Activated CD4-positive, CD25-positive, alpha-beta regulatory T cell treated with anti-CD3 and anti-CD28 coated beads, Interleukin-2, amount 50 U/mL, for 72 hours (primary cell): ENCODE measurements around the gene MCF2L.
"Not testable (repeated sequence)": the region's sequence is repeated elsewhere in the genome, so short reads cannot be mapped to it uniquely, and the experiment has no call there.

Experiments used
- DNase-seq: peaks from one replicate; pipeline ENCODE4 v3.0.0; 2021

The MCF2L gene

DNA sequence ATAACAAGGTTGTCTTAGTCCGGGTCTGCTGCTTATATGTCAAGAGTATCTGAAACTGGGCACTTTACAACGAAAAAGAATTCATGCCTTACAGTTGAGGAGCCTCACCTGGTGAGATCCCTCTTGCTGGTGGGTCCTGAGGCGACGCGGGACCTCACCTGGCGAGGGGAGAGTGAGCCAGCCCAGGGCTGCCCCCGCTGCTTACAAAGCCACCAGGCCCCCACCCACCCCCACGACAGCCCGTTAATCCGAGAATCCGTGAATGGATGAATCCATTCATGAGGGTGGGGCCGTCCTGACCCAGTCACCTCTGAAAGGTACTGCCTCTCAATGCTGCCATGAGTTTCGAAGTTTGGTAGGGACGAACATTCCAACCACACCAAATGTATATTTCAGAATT is 82.6 kb downstream of the MCF2L start:
- DNase-seq: no peak

DNA sequence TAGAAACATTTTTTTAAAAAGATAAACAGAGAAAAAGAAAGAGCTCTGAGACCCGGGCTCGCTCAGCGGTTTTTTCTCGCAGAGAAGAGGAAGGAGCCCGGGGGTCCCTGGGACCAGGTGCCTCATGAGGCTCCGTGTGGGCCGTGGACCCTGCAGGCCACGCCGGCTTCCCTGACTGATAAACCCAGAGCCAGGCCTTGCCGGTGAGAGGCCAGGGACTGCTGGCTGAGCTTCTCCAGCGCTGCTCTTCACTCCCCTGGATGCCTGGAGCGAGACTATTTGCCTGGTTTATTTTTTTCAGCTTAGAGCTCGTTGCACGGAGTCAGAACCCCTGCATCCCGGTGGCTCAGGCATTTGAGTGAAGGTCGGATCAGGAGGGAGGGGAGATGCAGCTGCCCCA is 83.2 kb downstream of the MCF2L start:
- DNase-seq: no peak

DNA sequence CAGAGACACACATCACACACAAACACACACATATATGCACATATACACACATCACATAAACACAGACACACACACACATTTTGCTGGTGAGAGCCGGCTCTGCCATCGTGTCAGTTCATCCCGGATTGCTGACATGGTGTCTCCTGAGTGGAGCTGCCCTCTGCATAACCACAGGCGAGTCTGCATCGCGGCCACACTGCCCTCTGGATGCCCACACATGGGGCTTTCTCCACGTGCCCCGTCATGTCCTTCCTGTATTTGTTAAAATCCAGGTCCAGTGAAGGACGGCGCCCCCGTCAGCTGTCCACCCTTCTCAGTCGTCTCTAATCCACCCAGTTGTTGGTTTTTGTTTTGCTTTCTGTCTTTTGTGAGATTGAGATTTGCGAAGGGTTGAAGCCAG is 84.0 kb downstream of the MCF2L start:
- no peak for DNase-seq

DNA sequence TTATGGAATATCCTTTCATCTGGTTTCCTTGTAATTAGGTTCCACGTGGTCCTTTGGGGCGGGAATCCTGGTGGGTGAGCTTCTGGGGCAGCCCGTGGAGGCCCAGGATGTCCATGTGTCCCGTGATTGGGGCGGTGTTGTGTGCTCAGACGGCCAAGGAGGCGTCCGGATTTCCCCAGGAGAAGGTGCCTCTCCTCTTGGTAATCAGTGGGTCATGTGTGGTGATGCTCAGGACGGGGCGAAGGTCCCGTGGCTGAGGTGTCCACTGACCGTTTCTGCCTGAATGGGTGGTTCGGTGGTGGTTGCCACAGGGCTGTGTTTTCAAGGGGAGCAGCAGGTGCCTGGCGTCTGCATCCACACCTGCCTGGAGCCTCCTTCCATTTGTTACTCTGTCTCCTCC is 84.4 kb downstream of the MCF2L start:
- DNase-seq: no peak

DNA sequence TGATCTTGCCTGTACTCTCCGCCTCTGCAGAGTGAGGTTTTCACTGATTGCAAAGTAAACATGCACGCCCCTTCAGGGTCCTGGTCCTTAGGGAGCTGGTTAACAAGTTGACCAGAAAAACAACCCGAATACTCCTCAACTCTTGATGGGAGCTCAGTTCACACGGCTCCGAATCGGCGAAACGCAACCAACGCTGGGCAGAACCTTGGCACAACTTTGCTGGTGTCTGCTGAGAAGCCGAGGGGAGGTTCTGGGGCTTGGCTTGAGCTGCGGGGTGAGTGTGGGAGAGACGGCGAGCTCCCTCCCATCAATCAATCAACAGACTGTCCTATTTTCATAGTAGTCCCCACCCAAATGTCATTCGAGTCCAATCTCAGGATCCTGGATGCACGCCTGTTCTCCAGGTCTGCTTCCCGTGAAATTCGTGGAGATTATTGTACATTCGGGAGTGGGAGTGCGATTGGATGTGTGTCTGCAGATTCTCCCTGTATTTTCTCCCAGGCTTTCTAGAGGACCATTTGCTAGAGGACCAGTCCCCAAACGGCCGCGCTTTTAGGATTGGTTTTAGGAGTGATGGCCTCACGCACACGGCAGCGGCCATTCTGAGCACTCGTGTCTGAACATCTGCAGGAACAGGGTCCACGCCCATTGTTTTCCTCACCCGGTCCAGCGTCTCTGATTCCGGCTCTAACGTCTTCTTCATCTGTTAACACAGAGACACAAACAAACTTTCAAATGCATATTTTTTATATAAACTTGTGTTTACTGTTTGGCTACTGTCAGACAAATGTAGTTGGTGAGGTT is 85.0 kb downstream of the MCF2L start:
- DNase-seq: no peak

DNA sequence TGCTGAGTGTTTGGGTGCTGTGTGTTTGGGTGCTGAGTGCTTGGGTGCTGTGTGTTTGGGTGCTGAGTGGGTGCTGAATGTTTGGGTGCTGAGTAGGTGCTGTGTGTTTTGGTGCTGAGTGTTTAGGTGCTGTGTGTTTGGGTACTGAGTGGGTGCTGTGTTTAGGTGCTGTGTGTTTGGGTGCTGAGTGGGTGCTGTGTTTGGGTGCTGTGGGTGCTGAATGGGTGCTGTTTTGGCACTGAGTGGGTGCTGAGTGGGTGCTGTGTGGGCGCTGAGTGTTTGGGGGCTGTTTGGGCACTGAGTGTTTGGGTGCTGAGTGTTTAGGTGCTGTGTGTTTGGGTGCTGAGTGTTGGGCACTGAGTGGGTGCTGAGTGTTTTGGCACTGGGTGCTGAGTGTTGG is 88.1 kb downstream of the MCF2L start:
- no peak for DNase-seq

DNA sequence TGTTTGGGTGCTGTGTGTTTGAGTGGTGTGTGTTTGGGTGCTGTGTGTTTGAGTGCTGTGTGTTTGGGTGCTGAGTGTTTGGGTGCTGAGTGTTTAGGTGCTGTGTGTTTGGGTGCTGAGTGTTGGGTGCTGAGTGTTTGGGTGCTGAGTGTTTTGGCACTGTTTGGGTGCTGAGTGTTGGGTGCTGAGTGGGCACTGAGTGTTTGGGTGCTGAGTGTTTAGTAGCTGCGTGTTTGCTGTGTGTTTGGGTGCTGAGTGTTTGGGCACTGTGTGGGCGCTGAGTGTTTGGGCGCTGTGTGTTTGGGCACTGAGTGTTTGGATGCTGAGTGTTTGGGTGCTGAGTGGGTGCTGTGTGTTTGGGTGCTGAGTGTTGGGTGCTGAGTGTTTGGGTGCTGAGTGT is 88.5 kb downstream of the MCF2L start:
- DNase-seq: not testable (repeated sequence)

DNA sequence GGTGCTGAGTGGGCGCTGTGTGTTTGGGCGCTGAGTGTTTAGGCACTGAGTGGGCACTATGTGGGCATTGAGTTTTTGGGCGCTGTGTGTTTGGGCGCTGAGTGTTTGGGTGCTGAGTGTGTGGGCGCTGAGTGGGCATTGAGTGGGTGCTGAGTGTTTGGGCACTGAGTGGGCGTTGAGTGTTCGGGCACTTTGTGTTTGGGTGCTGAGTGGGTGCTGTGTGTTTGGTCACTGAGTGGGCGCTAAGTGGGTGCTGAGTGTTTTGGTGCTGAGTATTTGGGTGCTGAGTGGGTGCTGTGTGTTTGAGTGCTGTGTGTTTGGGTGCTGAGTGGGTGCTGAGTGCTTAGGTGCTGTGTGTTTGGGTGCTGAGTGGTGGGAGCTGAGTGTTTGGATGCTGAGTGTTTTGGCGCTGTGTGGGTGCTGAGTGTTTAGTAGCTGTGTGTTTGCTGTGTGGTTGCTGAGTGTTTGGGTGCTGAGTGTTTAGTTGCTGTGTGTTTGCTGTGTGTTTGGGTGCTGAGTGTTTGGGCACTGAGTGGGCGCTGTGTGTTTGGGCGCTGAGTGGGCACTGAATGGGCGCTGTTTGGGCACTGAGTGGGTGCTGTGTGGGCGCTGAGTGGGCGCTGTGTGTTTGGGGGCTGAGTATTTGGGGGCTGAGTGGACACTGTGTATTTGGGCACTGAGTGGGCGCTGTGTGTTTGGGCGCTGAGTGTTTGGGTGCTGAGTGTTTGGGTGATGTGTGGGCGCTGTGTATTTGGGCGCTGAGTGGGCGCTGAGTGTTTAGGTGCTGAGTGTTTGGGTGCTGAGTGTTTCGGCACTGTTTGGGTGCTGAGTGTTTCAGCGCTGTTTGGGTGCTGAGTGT is 89.3 kb downstream of the MCF2L start:
- DNase-seq: no peak

DNA sequence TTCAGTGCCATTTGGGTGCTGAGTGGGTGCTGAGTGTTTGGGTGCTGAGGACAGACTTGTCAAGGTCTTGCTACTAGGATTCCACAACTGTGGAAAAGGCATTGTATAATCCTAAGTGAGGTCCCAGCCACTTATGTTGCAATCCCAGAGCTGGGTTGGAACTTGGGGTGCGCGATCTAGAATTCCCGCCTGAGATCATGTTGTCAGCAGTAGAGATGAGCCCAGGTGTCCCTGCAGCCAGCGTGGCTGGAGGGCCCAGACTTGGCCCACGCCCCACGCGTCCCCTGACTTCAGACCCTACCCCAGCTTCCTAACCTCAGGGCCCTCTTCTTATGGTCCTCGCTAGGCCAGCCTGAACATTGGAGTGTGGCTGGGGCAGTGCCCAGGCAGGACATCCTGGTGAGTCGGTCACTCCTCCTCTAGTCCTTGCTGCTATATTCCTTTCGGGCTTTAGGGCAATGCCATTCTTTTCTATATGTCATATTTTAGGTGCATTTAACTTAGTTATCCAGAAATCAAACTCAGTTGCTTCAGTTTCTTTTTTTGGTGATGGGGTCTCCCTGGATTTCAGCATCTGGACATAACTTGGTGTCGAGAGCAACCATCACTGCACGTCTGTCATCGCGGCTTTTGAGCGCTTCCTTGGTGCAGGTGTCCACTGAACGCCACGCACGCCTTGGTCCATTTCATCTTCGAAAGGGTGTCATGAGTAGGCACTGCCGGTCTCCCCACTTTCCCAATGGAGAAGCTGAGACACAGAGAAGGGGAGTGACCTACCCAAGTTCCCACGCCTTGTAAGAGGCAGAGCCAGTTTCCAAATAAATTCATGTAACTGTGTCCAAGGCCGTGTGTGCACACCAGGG is 90.2 kb downstream of the MCF2L start:
- DNase-seq: no peak

DNA sequence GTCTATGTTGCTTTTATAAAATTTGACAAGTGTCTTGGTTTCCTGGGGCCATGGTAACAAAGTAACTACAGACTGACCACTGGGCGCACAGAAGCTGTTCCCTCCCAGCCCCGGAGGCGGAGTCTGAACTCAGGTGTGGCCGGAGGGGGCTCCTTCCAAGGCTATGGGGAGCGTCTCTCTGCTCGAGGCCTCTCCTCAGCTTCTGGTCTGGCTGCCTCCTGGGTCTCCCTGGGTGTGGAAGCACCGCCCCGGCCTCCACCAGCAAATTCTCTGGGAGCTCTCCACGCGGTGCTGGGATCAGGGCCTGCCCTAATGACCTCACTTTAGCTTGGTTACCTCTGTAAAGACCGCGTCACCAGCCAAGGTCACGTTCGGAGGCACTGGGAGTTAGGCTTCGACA is 90.9 kb downstream of the MCF2L start:
- no peak for DNase-seq

DNA sequence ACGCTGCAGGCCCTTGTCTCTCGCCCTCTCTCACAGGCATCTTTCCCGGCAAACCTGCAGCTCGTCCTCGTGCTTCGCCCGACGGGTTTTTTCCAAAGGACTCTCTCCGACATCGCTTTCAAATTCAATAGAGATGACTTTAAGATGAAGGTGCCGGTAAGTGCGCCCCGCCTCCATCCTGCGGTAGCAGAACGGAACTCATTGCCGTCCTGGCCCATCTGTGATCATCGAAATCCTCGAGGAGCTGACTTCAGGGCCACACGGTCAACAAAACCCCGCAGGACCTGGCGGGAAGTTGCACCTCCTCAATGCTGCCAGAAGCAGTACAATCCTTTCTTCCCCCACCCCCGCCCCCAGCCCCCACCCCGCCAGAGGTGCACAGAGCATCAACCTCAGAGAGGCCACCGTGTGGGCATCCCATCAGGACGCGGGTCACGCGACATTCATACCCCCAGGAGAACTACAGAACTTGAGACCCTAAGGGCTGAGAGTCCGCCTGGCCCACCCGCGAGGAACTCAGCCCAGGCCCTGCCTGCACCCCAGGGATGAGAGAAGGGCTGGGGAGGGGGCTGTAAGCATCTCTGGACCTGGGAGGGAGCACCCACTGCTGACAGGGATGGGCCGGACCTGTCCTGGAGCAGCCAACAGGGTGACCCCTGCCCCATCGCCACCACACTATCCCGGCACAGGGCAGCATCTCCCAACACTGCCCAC is 91.7 kb downstream of the MCF2L start:
- no peak for DNase-seq

DNA sequence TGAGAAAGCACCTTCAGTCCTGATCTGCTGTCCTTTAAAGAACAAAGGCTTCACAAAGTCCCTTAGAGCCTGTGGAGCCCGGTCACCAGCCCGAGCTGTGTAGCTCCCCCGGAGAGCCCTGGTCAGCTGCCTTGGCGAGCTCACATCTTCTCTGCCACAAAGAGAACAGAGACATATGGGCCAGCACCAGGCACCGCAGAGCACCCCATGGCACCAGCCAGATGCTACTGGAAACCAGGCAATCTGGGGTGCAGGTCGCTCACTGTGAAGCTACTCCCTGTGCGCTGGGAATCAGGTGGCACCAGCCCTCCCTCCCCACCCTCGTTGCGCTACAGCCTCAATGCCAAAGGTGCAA is 92.2 kb downstream of the MCF2L start:
- DNase-seq: no peak

DNA sequence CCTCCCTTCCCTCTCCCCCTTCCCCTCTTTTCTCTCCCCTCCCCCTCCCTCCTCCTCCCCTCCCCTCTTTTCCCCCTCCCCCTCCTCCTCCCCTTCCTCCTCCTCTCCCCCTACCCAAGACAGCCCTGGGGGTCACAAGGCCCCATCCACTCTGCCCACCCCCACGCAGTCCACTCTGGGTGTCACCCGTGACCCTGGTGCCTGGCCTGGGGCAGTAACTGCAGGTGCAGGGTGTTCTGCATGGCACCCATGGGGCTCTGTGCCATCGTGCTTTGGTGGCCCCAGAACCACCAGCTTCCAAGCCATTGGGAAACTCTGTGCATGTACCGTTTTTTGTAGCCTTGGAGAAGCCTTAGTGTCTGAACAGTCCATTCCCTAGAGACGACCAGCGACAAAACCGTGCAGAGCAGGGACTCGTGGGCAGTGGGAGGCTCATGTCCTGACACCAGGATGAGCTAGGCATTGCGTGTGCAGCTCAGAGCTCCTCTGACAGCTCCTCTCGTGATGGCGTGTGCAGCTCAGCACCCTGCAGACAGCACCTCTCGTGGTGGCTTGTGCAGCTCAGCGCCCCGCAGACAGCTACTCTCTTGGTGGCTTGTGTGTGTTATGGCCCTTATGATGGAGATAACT is 92.9 kb downstream of the MCF2L start:
- no peak for DNase-seq

DNA sequence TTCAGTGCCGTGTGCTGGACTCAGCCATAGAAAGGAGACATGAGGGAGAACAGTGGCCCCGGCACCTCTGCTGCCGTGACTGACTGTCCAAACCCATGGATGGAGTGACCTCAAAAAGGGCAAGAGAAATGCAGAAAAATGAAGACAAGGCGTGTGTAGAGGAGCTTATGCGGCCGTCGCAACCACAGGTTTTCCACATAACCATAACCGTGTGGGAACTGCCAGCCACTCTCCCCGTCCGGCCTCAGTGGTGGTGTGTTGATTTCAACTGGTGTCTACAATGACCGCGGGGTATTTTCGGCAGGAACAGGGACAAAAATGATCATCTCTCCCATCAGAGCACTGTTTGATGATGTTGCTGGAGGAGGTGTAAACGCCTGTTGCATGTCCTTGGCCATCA is 93.7 kb downstream of the MCF2L start:
- no peak for DNase-seq

DNA sequence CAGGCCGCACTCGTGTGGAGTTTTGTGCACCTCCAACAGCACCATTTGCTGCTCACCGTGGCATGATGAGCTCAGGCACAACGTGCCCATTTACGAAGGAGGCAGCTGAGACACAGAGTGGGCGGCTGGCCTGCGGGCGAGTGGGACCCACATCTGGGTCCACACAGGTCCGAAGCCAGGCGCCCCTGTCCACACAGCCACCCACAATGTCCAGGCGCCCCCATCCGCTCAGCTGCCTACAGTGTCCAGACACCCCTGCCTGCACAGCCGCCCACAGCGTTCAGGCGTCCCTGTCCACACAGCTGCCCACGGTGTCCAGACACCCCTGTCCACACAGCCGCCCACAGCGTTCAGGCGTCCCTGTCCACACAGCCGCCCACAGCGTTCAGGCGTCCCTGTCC is 94.1 kb downstream of the MCF2L start:
- DNase-seq: no peak

DNA sequence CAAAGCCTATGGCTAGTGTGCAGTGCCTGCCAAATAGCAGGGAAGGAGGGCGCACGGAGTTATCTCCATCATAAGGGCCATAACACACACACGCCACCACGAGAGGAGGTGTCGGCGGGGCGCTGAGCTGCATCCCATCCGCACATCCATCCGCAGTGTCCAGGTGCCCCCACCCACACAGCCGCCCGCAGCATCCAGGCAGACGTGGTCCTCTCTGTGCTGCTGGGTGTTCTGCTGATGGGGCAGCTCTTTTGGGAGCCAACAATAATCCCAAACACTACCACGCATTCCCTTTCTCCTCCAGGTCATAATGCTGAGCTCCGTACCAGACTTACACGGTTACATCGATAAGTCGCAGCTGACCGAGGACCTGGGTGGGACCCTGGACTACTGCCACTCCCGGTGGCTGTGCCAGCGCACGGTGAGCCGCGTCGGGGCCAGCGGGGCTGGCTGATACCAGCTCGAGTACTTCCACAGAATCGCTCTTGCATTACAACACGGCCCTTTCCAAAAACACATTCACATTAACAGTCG is 95.1 kb downstream of the MCF2L start:
- no peak for DNase-seq

DNA sequence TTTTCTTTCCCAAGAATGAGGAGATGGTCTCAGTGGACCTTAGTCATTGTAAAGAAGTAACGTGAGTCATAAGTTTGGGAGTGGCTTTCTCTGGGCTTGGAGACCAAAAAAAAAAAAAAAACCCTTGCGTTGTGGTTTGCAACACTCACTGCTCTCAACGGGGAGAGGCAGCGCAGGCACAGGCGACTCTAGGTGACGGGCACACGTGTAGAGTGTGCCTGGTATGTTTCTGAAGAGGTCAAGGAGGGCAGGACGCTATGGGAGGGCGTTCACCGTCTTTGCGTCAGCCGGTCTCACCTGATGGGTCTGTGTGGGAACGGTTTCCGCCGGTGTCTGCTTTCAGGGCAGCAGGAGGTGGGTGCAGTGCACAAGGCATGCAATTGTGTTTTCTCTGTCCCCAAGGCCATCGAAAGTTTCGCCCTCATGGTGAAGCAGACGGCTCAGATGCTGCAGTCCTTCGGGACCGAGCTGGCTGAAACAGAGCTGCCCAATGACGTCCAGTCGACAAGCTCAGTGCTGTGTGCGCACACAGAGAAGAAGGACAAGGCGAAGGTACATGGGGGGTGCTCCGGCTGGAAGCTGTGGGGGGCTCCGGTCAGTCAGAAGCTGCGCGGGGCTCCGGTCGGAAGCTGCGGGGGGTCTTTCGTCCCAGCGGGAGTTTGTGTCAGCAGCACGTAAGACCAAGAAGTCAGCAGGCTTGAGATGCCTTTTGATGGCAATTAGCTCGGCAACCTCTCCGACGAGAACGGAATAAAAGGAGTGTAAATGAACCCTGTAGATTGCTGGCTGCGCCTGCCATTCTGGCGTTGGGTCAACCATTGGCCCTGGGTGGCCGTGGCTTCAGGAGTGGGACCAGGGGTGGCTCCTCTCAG is 95.8 kb downstream of the MCF2L start:
- no peak for DNase-seq

DNA sequence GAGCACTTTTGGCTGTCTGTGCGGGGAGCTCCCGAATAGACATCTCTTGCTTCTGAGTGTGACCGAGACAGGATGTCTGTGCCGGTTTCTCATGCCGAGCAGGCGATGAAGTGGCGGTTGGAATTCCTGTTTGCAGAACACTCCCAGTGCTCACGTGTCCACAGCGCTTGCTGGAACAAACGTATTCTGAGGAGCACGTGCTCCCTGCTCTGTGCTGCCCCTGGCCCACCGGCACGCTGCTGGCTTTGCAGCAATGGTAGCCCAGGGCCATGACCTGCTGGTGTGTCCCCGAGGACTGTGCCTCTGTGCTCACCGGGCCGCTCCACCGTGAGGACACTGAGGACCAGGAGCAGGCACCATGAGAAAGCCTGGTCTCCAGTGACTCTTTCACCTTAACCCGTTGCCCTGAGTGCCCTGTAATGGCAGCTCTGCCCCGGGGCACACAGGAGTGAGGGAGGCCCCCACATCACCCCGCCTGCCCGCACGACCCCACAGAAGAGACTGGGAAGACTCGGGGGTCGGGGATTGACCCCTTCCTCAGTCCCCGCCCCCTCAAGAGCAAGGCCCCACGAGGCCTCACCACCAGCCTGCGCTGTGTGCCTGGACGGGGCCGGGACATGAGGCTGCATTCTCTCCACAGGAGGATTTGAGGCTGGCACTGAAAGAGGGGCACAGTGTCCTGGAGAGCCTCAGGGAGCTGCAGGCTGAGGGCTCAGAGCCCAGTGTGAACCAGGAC is 96.6 kb downstream of the MCF2L start:
- no peak for DNase-seq

DNA sequence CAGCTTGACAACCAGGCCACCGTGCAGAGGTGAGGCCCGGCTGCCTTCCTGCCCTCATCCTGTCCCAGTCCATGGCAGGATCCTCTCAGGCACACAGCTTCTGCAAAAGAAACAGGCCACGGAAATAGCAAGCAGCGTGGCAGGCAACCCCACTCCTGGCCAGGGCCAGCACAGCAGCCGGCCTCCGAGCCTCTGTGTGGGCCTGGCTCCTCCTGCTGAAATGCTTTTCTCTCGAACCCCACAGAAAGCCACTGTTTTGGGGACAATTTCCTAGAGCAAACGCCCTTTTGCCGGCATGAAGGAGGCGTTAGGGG is 97.1 kb downstream of the MCF2L start:
- no peak for DNase-seq

DNA sequence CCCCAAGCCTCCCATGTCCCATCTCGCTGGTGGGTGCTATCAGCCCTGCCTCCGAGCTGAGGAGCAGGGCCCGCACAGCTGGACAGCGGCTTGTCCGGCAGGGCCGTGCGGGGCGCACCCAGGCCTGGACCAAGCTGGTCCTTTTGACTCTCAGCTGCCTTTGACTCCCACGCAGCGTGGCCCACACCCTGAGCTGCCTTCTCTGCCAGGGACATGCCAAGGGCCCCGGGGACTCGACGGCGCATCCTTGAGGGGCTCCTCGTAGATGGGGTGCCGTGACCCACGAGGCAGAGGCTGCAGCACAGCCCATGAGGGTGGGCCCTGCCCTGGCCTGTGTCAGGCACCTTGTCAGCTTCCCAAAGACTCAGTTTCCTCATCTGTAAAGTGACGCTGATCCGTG is 97.7 kb downstream of the MCF2L start:
- DNase-seq: no peak
